Measurements from ENCODE around the gene PRPSAP2.
A peak's percentile ranks its signal among the peaks of the same experiment; 100 is the strongest.
"Not testable (repeated sequence)": the region's sequence is repeated elsewhere in the genome, so short reads cannot be mapped to it uniquely, and the experiment has no call there.

The PRPSAP2 gene, protein sequence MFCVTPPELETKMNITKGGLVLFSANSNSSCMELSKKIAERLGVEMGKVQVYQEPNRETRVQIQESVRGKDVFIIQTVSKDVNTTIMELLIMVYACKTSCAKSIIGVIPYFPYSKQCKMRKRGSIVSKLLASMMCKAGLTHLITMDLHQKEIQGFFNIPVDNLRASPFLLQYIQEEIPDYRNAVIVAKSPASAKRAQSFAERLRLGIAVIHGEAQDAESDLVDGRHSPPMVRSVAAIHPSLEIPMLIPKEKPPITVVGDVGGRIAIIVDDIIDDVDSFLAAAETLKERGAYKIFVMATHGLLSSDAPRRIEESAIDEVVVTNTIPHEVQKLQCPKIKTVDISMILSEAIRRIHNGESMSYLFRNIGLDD

DNA sequence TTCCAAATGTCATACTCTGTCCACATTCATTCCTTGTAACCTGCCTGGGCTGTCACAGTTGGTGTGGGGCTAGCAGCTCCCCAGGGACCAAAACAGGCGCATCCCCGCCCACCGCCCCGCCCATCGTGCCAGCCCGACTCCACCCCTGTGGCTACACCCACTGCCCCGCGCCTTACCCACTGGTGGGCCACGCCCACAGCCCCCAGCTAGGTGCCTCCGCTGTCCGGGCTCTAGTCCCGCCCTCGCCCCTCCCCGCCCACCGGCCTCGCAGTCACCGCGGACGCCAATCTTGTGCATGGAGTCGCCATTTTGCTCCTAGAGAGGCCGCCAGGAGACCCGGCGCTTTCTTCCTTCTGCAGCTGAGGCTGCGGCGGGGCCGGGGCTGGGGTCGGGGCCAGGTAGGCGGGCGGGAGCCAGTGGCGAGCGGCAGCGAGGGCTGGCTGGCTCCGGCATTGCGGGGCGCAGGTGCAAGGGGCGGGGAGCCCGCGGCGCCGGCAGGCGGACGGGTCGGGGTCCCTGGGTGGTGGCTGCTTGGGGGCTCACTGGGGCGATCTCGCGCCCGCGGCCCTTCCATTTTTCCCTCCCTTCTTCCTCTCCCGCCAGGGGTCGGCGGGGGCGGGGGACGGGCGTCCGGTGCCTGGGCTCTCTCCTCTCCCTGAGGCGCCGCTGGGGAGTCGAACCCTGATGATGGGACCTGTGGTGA is at the start of gene PRPSAP2:
PRPSAP2 (plus strand) TSS at position 268 of the 703 bp plus-strand sequence. CDS start 7,703 bp downstream, outside the sequence.
- peak within 1 kb of the TSS; percentile 56 to 69 for H3K4me3 ChIP-seq (ENCODE audit: low read depth in 1 of 2, low read length in 2 of 2)
- H3K4me1 ChIP-seq (ENCODE audit: insufficient read depth, low read length) = peaks cover 24% of the 10 kb centered on the region
- peak within 1 kb of the TSS; percentile 91 for H3K27ac ChIP-seq (ENCODE audit: low read depth, low read length)
- no peaks in the 10 kb centered on the region for H3K9me3 ChIP-seq (ENCODE audit: low read length)
- H3K27me3 ChIP-seq (ENCODE audit: control insufficient read depth in 1 of 2, insufficient read depth in 2 of 2, low read length in 2 of 2) = no peaks in the 10 kb centered on the region
- no peaks in the 10 kb centered on the region for H3K36me3 ChIP-seq (ENCODE audit: insufficient read depth, low read length)
- peak within 1 kb of the TSS; percentile 85 for H3K9ac ChIP-seq (ENCODE audit: low read length)

DNA sequence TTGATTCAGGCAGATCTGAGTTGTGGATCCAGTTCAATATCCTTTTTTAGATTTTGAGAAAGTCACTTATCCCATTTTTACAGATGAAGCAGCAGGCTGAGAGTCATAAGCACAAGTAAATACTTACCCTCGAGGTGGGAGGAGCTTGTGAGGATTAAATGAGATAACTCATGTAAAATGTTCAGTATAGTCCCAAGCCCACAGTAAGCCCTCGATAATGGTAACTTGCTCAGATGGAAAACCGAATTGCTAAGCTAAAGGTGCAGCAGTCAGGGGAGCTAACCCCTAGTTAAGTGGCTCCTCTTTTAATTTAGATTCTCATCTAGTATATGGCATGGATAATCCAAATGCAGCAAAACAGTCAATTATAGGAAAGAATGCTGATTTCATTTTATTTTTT is 42.0 kb upstream of the PRPSAP2 start:
- not testable (repeated sequence) for H3K4me3 ChIP-seq (ENCODE audit: low read depth in 1 of 2, low read length in 2 of 2); H3K36me3 ChIP-seq (ENCODE audit: insufficient read depth, low read length); H3K9me3 ChIP-seq (ENCODE audit: low read length); H3K4me1 ChIP-seq (ENCODE audit: insufficient read depth, low read length); H3K27ac ChIP-seq (ENCODE audit: low read depth, low read length); H3K27me3 ChIP-seq (ENCODE audit: control insufficient read depth in 1 of 2, insufficient read depth in 2 of 2, low read length in 2 of 2); H3K9ac ChIP-seq (ENCODE audit: low read length)

DNA sequence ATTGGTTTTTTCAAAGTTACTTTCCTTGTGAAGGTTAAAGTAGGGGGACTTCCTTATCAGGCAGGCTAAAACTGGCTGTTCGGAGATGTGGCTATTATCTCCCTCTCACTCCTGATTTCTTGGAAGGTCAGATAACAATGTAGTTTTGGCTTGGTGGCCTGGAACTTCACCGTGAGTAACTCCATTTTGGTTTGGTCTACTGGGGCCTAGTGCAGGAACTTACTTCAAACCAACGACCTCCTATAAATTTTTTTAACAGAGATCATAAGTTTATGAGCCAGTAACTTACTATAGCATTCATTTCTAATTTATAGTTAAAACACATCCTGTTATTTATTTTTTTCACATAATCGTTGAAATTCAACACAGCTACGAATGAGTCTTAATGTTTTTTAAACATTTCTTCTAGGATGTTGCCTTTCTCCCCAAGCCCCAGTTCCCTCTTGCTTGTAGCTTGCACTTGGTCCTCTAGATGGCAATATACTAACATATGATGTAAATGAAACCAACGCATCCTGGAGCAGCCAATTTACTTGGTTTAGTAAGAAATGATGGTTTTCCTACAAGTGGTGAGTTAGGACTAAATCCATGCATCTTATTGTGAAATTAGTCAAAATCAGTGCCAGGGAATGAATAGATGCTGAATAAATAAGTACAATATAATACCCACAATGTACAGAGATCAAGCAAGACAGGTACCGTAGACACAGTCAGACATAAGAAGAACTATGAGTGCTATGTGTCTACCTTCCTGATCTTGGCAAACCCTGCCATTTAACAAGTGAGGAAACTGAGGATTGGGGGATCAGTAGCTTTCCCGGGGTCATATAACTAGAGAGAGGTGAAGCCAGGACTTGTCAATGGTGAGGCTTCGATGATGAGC is 41.2 kb upstream of the PRPSAP2 start:
- not testable (repeated sequence) for H3K27ac ChIP-seq (ENCODE audit: low read depth, low read length); H3K27me3 ChIP-seq (ENCODE audit: control insufficient read depth in 1 of 2, insufficient read depth in 2 of 2, low read length in 2 of 2); H3K9ac ChIP-seq (ENCODE audit: low read length); H3K4me3 ChIP-seq (ENCODE audit: low read depth in 1 of 2, low read length in 2 of 2); H3K4me1 ChIP-seq (ENCODE audit: insufficient read depth, low read length); H3K36me3 ChIP-seq (ENCODE audit: insufficient read depth, low read length); H3K9me3 ChIP-seq (ENCODE audit: low read length)

DNA sequence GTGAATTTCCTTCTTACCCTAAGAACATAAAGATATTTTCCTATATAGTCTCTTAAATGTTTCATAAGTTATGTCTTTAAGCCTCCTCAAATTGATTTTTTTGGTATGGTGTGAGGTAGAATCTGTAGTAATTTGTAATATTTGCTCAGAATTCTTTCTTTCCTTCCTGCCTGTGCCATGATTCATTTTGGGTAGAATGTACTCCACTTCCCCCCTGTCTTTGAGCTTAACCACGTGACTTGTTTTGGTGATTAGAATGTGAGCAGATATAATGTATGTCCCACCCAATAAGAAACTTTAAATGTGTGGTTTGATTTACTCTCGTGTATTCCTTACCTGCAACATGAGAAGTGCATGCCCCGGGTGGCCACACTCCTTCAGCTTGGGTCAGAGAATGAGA is 36.5 kb upstream of the PRPSAP2 start:
- H3K9me3 ChIP-seq (ENCODE audit: low read length); H3K36me3 ChIP-seq (ENCODE audit: insufficient read depth, low read length); H3K4me1 ChIP-seq (ENCODE audit: insufficient read depth, low read length); H3K27me3 ChIP-seq (ENCODE audit: control insufficient read depth in 1 of 2, insufficient read depth in 2 of 2, low read length in 2 of 2); H3K4me3 ChIP-seq (ENCODE audit: low read depth in 1 of 2, low read length in 2 of 2); H3K9ac ChIP-seq (ENCODE audit: low read length); H3K27ac ChIP-seq (ENCODE audit: low read depth, low read length): not testable (repeated sequence)

DNA sequence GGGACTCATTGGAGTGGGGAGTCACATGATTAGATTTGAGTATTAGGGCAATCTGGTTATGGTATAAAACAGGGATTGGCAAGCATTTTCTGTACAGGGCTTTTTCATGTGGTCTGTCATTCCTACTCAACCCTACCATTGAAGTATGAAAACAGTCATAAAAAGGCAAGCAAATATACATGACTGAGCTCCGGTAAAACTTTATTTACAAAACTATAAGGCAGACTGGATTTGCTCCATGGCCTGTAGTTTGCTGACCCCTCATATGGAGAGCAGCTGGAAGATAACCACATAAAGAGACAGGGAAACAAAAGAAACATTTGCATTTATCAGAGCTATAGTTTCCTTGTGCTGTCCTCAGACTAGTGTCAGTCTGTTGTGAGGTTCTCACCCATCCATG is 30.3 kb upstream of the PRPSAP2 start:
- not testable (repeated sequence) for H3K9ac ChIP-seq (ENCODE audit: low read length); H3K4me1 ChIP-seq (ENCODE audit: insufficient read depth, low read length); H3K9me3 ChIP-seq (ENCODE audit: low read length); H3K4me3 ChIP-seq (ENCODE audit: low read depth in 1 of 2, low read length in 2 of 2); H3K36me3 ChIP-seq (ENCODE audit: insufficient read depth, low read length); H3K27me3 ChIP-seq (ENCODE audit: control insufficient read depth in 1 of 2, insufficient read depth in 2 of 2, low read length in 2 of 2); H3K27ac ChIP-seq (ENCODE audit: low read depth, low read length)

DNA sequence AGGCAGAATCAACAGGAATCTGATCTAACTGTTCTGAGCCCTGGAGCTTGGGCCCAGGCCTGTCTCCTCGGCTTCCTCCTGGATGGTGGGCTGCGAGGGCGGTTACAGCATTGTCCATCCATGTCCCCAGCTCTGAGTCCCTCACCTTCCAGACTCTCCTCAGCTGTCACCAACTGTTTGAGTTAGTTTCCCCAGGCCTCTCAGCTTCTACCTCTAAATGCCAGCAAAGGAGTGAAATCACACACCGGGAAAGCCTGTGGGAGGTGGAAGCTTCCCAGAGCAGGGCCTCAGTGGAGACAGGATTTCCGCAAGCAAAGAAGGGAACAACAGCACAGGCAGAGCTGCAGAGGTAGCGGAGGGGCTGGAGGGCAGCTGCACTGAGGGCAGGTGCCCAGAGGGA is 9.4 kb upstream of the PRPSAP2 start:
- no peaks in the 10 kb centered on the region for H3K9me3 ChIP-seq (ENCODE audit: low read length)
- H3K36me3 ChIP-seq (ENCODE audit: insufficient read depth, low read length) = no peaks in the 10 kb centered on the region
- H3K27me3 ChIP-seq (ENCODE audit: control insufficient read depth in 1 of 2, insufficient read depth in 2 of 2, low read length in 2 of 2) = no peaks in the 10 kb centered on the region

DNA sequence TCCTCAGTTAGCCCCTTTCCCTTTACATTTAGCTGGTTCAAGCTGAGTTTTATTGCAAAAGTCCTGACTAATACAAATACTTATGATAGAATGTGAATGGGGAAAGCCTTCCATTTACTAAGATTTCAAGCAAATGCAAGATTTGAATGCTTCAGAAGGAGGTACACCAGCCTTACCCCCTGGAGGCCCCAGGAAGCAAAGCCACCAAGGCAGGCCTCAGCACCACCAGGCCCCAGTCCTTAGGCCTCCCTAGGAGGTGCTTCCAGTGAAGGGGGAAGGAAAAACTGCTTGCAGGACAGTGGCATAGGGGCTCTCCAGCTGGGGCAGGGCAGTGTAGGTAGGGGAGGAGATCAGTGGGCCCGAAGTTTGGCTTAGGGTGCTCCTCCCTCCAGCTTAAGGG is 7.3 kb upstream of the PRPSAP2 start:
- Histone ChIP-seq H3K9ac (ENCODE audit: low read length) (no peak overlapping the region), H3K27me3 (ENCODE audit: control insufficient read depth in 1 of 2, insufficient read depth in 2 of 2, low read length in 2 of 2) (no peaks in the 10 kb centered on the region), H3K27ac (ENCODE audit: low read depth, low read length) (no peak overlapping the region)

More for the DNA sequence above, 9.4 kb upstream of the PRPSAP2 start:
- Histone ChIP-seq H3K4me1 (ENCODE audit: insufficient read depth, low read length) (no peaks in the 10 kb centered on the region), H3K4me3 (ENCODE audit: low read depth in 1 of 2, low read length in 2 of 2) (no peak overlapping the region), H3K27ac (ENCODE audit: low read depth, low read length) (no peak overlapping the region), H3K9ac (ENCODE audit: low read length) (no peak overlapping the region)

DNA sequence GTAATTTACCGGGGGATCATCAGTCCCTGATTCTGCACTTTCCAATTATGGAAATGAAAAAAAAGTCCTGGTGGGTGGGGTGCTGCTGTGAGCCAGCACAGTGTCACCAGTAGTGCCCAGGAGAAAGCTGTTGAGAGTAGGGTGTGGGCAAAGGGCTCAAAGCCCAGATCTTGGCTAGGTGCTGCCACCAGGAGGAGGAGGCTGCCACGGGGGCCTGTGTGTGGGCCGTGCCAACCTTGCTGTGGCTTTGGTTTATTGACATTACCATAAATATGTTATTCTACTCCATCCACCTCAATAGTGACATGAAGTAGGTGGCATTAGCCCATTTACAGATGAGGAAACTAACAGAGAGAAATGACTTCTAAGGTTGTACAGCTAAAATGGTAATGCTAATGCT is 6.7 kb upstream of the PRPSAP2 start:
- Histone ChIP-seq H3K9ac (ENCODE audit: low read length) (no peak overlapping the region), H3K36me3 (ENCODE audit: insufficient read depth, low read length) (no peaks in the 10 kb centered on the region), H3K9me3 (ENCODE audit: low read length) (no peaks in the 10 kb centered on the region), H3K27me3 (ENCODE audit: control insufficient read depth in 1 of 2, insufficient read depth in 2 of 2, low read length in 2 of 2) (no peaks in the 10 kb centered on the region), H3K27ac (ENCODE audit: low read depth, low read length) (no peak overlapping the region), H3K4me1 (ENCODE audit: insufficient read depth, low read length) (peaks cover 9% of the 10 kb centered on the region), H3K4me3 (ENCODE audit: low read depth in 1 of 2, low read length in 2 of 2) (no peak overlapping the region)

More for the DNA sequence above, 7.3 kb upstream of the PRPSAP2 start:
- no peaks in the 10 kb centered on the region for H3K9me3 ChIP-seq (ENCODE audit: low read length)
- no peak overlapping the region for H3K4me3 ChIP-seq (ENCODE audit: low read depth in 1 of 2, low read length in 2 of 2)
- H3K4me1 ChIP-seq (ENCODE audit: insufficient read depth, low read length) = peaks cover 9% of the 10 kb centered on the region
- H3K36me3 ChIP-seq (ENCODE audit: insufficient read depth, low read length) = no peaks in the 10 kb centered on the region

DNA sequence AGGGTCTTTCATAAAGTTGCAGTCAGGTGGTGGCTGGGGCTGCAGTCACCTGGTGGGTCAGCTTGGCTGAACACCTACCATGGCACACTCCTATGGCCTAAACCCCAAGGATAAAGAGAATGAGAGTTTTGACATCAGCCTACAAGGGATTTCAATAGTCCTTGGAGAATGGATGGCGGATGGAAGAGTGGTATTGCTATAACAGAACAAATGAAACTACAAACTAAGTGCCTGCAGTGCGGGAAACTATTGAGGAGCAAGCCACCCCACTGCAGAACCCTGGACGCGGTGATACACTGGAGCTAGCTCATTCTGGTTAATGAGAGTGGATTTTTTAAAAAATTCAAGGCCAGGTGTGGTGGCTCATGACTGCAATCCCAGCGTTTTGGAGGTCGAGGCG is 3.0 kb upstream of the PRPSAP2 start:
- Histone ChIP-seq H3K9me3 (ENCODE audit: low read length) (no peaks in the 10 kb centered on the region), H3K27ac (ENCODE audit: low read depth, low read length) (no peak overlapping the region), H3K27me3 (ENCODE audit: control insufficient read depth in 1 of 2, insufficient read depth in 2 of 2, low read length in 2 of 2) (no peaks in the 10 kb centered on the region), H3K4me3 (ENCODE audit: low read depth in 1 of 2, low read length in 2 of 2) (peak overlapping the region in 1 of 2 donors; percentile 90), H3K36me3 (ENCODE audit: insufficient read depth, low read length) (no peaks in the 10 kb centered on the region), H3K9ac (ENCODE audit: low read length) (no peak overlapping the region), H3K4me1 (ENCODE audit: insufficient read depth, low read length) (peaks cover 19% of the 10 kb centered on the region)

DNA sequence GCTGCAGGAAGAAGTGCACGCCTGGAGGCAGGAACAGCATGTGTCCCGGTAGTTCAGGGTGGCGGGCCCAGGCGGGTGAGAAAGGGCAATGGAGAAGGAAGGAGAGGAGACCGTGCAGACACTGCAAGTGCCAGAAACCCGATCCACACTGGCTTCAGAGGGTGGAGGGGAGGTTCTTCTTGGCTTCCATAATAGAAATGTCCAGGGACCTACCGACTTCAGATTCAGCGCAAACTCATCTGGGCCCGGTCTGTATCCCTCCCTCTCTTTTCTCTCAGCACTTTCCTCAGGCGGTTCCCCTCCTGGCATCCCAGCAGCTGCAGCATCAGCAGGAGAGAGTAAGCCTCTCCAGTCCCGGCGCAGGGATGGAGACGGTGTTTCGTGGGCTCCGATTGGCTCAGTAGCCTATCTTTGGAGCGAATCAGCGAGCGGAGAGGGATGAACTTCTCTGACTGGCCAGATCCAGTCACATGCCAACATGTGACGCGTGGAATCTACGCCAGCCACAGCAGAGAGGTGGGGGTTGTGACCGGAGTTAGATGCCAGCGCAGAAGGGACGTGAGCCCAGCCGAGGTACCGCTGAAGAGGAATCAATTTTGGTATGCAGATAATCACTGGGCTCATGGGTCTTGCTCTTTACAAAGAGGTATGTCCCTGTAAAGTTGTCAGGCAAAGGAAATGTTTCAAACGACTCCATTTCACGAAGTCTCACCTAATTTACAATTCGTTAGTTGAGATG is 1.9 kb upstream of the PRPSAP2 start:
- Histone ChIP-seq H3K36me3 (ENCODE audit: insufficient read depth, low read length) (no peaks in the 10 kb centered on the region), H3K9ac (ENCODE audit: low read length) (peak overlapping the region; percentile 60), H3K27me3 (ENCODE audit: control insufficient read depth in 1 of 2, insufficient read depth in 2 of 2, low read length in 2 of 2) (no peaks in the 10 kb centered on the region), H3K9me3 (ENCODE audit: low read length) (no peaks in the 10 kb centered on the region), H3K4me1 (ENCODE audit: insufficient read depth, low read length) (peaks cover 24% of the 10 kb centered on the region), H3K27ac (ENCODE audit: low read depth, low read length) (peak overlapping the region; percentile 74), H3K4me3 (ENCODE audit: low read depth in 1 of 2, low read length in 2 of 2) (peak overlapping the region; percentile 65 to 90)

DNA sequence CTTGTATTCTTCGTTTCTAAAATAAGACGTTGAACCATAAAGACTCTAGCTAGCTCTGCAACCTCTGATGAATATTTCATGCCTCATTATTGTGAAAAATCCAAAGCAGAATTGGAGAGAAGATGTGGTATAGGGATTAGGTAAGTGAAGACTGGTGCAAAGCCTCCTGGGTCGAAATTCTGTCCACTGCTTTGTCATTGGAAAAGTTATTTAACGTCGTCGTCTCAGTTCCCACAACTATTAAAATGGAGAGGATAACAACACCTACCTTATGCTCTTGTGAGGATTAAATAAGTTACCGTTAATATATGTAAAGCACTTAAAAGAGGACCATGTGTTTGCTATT is 1.4 kb upstream of the PRPSAP2 start:
- Histone ChIP-seq H3K9ac (ENCODE audit: low read length) (peak overlapping the region; percentile 9), H3K4me3 (ENCODE audit: low read depth in 1 of 2, low read length in 2 of 2) (peak overlapping the region; percentile 65 to 90), H3K27me3 (ENCODE audit: control insufficient read depth in 1 of 2, insufficient read depth in 2 of 2, low read length in 2 of 2) (no peaks in the 10 kb centered on the region), H3K4me1 (ENCODE audit: insufficient read depth, low read length) (peaks cover 24% of the 10 kb centered on the region), H3K27ac (ENCODE audit: low read depth, low read length) (peak overlapping the region; percentile 74), H3K9me3 (ENCODE audit: low read length) (no peaks in the 10 kb centered on the region), H3K36me3 (ENCODE audit: insufficient read depth, low read length) (no peaks in the 10 kb centered on the region)

Data from muscle layer of colon (tissue), 2 donors.